ENCODE data around the gene ORC2. TPM values are rescaled to one million over a fixed set of nuclear protein-coding genes. Genes with fewer than 3 reads are reported as not detected.

The ORC2 gene
- total and polyA plus RNA-seq, 10 of the 15 experiments (the other 5 are each of a cell fraction or from before 2014, with no cell fraction given) = 6.1 to 36.9 (median 17.6) TPM

DNA sequence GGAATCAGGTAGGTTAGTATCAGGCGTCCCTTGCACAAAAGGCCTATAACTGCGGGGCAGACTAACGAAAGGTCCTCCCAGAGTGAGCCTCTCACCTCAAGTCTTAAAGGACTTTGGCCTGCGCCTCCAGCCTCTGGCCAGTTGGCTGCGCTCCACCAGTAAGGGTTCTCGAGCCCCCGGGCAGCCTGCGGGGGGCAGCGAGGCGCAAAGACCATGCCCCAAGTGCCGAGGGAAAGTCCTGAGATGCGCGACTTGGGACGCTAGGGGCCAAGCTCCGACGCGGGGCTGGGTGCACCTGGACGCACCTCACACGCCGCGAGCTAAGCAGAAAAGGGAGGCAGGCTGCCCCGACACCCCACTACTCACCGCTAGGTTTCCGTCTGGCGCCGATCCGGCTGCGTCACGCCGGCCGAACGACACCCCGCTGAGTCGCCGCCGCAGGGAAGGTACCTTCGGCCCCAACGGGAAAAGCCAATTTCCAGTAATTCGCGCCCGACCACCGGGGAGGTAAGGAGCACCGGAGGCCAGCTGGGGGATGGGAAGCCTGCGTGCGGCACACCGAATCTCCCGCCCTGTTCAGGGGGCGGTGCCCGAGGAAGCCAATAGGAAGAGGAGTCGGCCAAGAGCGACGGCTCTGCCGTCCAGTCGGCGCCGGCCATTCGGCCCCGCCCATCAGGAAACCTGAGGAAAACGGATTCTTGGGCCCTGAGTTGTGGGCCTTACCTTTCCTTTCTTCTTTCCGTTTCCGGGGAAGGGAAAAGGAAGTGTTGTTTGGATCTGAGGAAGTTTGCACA lies at the start of gene ORC2 (continued):
- TF ChIP-seq, protein P1, sequence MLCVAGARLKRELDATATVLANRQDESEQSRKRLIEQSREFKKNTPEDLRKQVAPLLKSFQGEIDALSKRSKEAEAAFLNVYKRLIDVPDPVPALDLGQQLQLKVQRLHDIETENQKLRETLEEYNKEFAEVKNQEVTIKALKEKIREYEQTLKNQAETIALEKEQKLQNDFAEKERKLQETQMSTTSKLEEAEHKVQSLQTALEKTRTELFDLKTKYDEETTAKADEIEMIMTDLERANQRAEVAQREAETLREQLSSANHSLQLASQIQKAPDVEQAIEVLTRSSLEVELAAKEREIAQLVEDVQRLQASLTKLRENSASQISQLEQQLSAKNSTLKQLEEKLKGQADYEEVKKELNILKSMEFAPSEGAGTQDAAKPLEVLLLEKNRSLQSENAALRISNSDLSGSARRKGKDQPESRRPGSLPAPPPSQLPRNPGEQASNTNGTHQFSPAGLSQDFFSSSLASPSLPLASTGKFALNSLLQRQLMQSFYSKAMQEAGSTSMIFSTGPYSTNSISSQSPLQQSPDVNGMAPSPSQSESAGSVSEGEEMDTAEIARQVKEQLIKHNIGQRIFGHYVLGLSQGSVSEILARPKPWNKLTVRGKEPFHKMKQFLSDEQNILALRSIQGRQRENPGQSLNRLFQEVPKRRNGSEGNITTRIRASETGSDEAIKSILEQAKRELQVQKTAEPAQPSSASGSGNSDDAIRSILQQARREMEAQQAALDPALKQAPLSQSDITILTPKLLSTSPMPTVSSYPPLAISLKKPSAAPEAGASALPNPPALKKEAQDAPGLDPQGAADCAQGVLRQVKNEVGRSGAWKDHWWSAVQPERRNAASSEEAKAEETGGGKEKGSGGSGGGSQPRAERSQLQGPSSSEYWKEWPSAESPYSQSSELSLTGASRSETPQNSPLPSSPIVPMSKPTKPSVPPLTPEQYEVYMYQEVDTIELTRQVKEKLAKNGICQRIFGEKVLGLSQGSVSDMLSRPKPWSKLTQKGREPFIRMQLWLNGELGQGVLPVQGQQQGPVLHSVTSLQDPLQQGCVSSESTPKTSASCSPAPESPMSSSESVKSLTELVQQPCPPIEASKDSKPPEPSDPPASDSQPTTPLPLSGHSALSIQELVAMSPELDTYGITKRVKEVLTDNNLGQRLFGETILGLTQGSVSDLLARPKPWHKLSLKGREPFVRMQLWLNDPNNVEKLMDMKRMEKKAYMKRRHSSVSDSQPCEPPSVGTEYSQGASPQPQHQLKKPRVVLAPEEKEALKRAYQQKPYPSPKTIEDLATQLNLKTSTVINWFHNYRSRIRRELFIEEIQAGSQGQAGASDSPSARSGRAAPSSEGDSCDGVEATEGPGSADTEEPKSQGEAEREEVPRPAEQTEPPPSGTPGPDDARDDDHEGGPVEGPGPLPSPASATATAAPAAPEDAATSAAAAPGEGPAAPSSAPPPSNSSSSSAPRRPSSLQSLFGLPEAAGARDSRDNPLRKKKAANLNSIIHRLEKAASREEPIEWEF (IDR thresholded peaks at IDR 0.05; ENCODE audit: insufficient replicate concordance, low read depth, low read length) = peak; percentile 17
- TF ChIP-seq BHLHE40 (IDR thresholded peaks at IDR 0.05; ENCODE audit: borderline replicate concordance in 1 of 2, low read depth in 2 of 2, low read length in 1 of 2) (peak in 1 of 2 experiments; percentile 69; a peak in 2 of 4 replicates), EP300 (IDR thresholded peaks at IDR 0.05; ENCODE audit: borderline replicate concordance in 1 of 2, control insufficient read depth in 1 of 2, low read depth in 2 of 2, low read length in 2 of 2) (no peak), ZBTB40 (IDR thresholded peaks at IDR 0.05; ENCODE audit: borderline replicate concordance) (peak; percentile 82; the same call in 1 of the 2 replicates), MLLT1 (IDR thresholded peaks at IDR 0.05) (peak; percentile 68), CREB1 (IDR thresholded peaks at IDR 0.05; ENCODE audit: low read depth) (peak; percentile 68; the same call in 1 of the 2 replicates), GABPA (IDR thresholded peaks at IDR 0.05; ENCODE audit: low read depth) (peak; percentile 79), MEF2B (IDR thresholded peaks at IDR 0.05; ENCODE audit: partially characterized antibody, poor library complexity, severe bottlenecking) (peak; percentile 50), RBBP5 (conservative IDR thresholded peaks at IDR 0.05) (peak; percentile 67; the same call in 1 of the 2 replicates)
- TF ChIP-seq, protein P2, sequence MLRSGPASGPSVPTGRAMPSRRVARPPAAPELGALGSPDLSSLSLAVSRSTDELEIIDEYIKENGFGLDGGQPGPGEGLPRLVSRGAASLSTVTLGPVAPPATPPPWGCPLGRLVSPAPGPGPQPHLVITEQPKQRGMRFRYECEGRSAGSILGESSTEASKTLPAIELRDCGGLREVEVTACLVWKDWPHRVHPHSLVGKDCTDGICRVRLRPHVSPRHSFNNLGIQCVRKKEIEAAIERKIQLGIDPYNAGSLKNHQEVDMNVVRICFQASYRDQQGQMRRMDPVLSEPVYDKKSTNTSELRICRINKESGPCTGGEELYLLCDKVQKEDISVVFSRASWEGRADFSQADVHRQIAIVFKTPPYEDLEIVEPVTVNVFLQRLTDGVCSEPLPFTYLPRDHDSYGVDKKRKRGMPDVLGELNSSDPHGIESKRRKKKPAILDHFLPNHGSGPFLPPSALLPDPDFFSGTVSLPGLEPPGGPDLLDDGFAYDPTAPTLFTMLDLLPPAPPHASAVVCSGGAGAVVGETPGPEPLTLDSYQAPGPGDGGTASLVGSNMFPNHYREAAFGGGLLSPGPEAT (IDR thresholded peaks at IDR 0.05; ENCODE audit: low read depth) = peak; percentile 57
- TF ChIP-seq, protein P3, sequence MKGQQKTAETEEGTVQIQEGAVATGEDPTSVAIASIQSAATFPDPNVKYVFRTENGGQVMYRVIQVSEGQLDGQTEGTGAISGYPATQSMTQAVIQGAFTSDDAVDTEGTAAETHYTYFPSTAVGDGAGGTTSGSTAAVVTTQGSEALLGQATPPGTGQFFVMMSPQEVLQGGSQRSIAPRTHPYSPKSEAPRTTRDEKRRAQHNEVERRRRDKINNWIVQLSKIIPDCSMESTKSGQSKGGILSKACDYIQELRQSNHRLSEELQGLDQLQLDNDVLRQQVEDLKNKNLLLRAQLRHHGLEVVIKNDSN (IDR thresholded peaks at IDR 0.05; ENCODE audit: borderline replicate concordance, extremely low read length, insufficient read depth, low read depth, low read length) = no peak

Measured in GM12878 (cell line).